ENCODE measurements around the gene KIF11.

DNA sequence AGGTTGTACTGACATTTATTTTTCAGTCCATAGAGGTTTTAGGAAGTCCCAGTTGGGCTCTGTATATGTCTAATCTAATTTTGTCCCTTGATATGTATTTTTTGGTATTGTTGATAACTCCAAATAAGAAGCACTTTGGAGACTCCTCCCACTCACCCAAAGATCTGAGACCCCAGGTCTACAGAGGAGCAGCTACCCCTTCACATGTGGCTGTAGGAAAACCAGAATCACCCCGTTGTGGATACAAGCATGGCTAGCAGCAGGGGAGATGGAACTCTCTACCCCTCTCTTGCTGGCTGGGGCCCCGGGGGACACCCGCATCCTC, 106.2 kb downstream of the KIF11 start:
- TF ChIP-seq, protein P1, sequence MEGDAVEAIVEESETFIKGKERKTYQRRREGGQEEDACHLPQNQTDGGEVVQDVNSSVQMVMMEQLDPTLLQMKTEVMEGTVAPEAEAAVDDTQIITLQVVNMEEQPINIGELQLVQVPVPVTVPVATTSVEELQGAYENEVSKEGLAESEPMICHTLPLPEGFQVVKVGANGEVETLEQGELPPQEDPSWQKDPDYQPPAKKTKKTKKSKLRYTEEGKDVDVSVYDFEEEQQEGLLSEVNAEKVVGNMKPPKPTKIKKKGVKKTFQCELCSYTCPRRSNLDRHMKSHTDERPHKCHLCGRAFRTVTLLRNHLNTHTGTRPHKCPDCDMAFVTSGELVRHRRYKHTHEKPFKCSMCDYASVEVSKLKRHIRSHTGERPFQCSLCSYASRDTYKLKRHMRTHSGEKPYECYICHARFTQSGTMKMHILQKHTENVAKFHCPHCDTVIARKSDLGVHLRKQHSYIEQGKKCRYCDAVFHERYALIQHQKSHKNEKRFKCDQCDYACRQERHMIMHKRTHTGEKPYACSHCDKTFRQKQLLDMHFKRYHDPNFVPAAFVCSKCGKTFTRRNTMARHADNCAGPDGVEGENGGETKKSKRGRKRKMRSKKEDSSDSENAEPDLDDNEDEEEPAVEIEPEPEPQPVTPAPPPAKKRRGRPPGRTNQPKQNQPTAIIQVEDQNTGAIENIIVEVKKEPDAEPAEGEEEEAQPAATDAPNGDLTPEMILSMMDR (IDR thresholded peaks at IDR 0.05; ENCODE audit: low read length): no peak
- no peak for TF ChIP-seq EZH2phosphoT487 (IDR thresholded peaks at IDR 0.05; ENCODE audit: low read length)
- no peak for TF ChIP-seq EZH2 (optimal IDR thresholded peaks at IDR 0.05; ENCODE audit: low read depth, low read length)
